Pancreas (tissue), 10 donors: Measurements from ENCODE around the gene ARHGAP44. TPM values are rescaled to one million over a fixed set of nuclear protein-coding genes. Genes with fewer than 3 reads are reported as not detected.

Experiments
- ATAC-seq, 4 donors: fragments of 200-7000 bp; cut with Tn5 transposase; one replicate each; pipeline versions ENCODE4 v1.8.0 to v1.9.1; 2020; ENCODE audit warnings: mild to moderate bottlenecking in 4 of 4, moderate library complexity in 4 of 4
- DNase-seq, 6 donors: peaks; one replicate each; pipeline ENCODE4 v3.0.0-alpha.2; 2020
- FAIRE-seq: peaks from 2 replicates; lab custom pipeline; 2012; peaks lifted over from hg19 to GRCh38; lab: Jason Lieb, UNC
- H3K27ac ChIP-seq, 4 donors: fragments of 200-600 bp; sonication (generic); 1 replicate in 3 of 4; 2 replicates in 1 of 4; pipeline versions ENCODE4 v1.5.0 to v1.8.0; 2020
- H3K27me3 ChIP-seq, 4 donors: fragments of 200-600 bp; one replicate each; pipeline ENCODE4 v1.8.0; 2021
- H3K36me3 ChIP-seq, 3 donors: fragments of 200-600 bp; sonication (generic) in 1 of 3; one replicate each; pipeline versions ENCODE4 v1.5.0 to v1.8.0; 2020 to 2021
- H3K4me1 ChIP-seq, 3 donors: fragments of 200-600 bp; one replicate each; pipeline ENCODE4 v1.8.0; 2021
- H3K4me3 ChIP-seq, 4 donors: fragments of 200-600 bp; sonication (generic) in 2 of 4; one replicate each; pipeline versions ENCODE4 v1.5.0 to v1.8.0; 2020 to 2021
- H3K9me3 ChIP-seq, 4 donors: fragments of 200-600 bp; one replicate each; pipeline ENCODE4 v1.8.0; 2021
- WGBS, 2 donors: extraction: QIAGEN DNeasy Blood & Tissue Kit; methylation state at CpG; one replicate each; pipeline ENCODE4 v1.1.7; 2013; 5-methylcytosine and 5-hydroxymethylcytosine counted together
- intact Hi-C, 3 donors: fragments of 100-400 bp; cut with DNase I; formaldehyde crosslinking; loops; one replicate each; pipeline versions ENCODE4 v1.11.1 to v1.14.2; 2022
- polyA plus RNA-seq, 2 donors: library from polyadenylated mRNA; stranded (reverse); fragments of 200-250 nt; gene quantifications; one replicate each; pipeline ENCODE4 v1.2.3, GENCODE V29; 2013
- total RNA-seq, 6 donors: library from RNA; stranded (reverse); fragmentation: NEBNext Ultra II Directional in 4 of 6; extraction: Animal tissue kit (Norgen Biotek cat#: 25700) in 4 of 6; gene quantifications; one replicate each; pipeline versions ENCODE4 v1.2.1 to v1.2.4, GENCODE V29; 2021 to 2023
- TF ChIP-seq, protein P1 (sequence below), 4 donors: fragments of 200-600 bp; sonication (generic) in 3 of 4; IDR thresholded peaks; one replicate each; pipeline versions ENCODE4 v1.5.0 to v1.8.0; 2021; ENCODE audit warnings: antibody characterized with exemption in 4 of 4
- donor health status: healthy with polysubstance abuse.
- donor health status: DM: no; HTN: no; CAD: no; lungs with moderate emphysema.
- donor health status: DM: no; HTN: no; CAD: no.
- donor health status: control.
- donor health status: control.
- donor health status: Bipolar disorder and iron deficiency.
- donor health status: DM: yes; HTN: yes; CAD: no.
- donor health status: DM: no; HTN: no; CAD: no.
- donor health status: DM: no; HTN: no; CAD: no.
- donor health status: DM: yes; HTN: yes; CAD: no.

ARHGAP44 gene
- total and polyA plus RNA-seq, 8 donors, result 3.4 to 7.5 (median 4.4) TPM

DNA sequence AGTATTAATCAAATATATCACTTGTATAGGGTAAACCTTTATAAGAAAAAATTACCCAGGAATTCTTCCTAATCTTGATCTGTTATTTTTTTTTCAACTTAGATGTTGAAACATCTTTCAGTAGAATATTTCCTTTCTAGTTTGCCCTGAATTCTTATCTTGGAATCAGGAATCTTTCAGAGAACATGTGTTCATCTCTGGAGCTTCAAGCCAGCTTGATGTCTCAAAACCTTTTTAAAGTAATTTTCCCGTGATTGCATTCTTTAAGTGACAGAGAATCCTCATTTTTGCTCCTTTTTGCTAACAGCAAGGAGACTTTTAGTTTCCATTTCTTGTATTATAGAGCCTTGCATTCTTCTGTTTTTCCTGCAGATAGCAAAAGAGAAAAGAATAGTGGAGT is 137.7 kb downstream of the ARHGAP44 start:
- FAIRE-seq, result no peak
- Histone ChIP-seq H3K36me3 (no peaks in the 10 kb centered on the region), H3K4me3 (no peak overlapping the region), H3K27ac (no peak overlapping the region), H3K27me3 (no peaks in the 10 kb centered on the region), H3K4me1 (no peaks in the 10 kb centered on the region), H3K9me3 (no peaks in the 10 kb centered on the region)
- WGBS, 2 donors, result 63 to 75% methylated on average over 1 of the region's 1 CpG
- intact Hi-C loops, result no loop called here
- TF ChIP-seq, protein P1, sequence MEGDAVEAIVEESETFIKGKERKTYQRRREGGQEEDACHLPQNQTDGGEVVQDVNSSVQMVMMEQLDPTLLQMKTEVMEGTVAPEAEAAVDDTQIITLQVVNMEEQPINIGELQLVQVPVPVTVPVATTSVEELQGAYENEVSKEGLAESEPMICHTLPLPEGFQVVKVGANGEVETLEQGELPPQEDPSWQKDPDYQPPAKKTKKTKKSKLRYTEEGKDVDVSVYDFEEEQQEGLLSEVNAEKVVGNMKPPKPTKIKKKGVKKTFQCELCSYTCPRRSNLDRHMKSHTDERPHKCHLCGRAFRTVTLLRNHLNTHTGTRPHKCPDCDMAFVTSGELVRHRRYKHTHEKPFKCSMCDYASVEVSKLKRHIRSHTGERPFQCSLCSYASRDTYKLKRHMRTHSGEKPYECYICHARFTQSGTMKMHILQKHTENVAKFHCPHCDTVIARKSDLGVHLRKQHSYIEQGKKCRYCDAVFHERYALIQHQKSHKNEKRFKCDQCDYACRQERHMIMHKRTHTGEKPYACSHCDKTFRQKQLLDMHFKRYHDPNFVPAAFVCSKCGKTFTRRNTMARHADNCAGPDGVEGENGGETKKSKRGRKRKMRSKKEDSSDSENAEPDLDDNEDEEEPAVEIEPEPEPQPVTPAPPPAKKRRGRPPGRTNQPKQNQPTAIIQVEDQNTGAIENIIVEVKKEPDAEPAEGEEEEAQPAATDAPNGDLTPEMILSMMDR (IDR thresholded peaks at IDR 0.05), result no peak
- DNase-seq, result no peak
- ATAC-seq, result no peak

DNA sequence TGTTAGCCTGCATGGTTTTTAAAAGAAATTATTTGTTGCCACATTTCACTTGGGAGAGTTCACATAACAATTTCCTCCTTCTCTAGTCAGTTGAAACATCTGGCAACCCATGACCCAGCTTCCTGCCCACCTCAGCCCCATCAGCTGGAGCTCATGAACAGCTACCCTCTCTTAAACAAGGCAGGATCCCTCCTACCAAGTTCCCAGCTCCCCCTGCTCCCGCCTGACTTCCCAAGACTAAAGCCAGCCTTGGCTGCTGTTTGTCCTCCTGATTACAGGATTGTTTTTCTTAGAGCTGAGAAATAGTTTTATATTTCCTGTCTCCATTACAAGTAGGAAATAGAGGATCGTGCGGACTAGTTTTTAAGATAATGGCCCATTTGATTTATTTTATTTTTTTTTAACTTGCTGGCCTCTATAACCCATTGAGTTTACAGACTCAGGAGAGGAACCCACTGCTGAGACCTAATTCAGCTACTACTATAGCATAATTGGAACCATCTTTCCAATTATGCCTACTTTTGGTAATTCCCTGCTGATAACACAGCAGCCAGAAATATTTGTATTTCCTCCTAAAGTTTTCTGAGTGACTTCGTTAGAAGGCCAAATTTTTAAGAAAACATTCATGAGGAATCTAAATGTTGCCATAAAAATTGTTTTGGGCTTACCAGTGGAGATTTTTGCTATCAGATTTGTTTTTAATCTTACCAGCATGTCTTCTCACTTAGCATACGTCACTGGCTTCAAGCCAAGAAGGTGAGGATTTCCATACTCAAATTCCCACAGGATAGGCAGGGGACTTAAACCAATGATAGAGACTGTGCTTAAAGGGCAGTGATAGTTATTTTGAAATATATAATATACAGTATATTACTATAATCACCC is 138.5 kb downstream of the ARHGAP44 start:
- H3K4me3 ChIP-seq, result no peak overlapping the region
- no peak overlapping the region for H3K27ac ChIP-seq
- DNase-seq, result no peak
- no peak for FAIRE-seq
- H3K9me3 ChIP-seq, result no peaks in the 10 kb centered on the region
- no peaks in the 10 kb centered on the region for H3K4me1 ChIP-seq
- no peaks in the 10 kb centered on the region for H3K36me3 ChIP-seq
- TF ChIP-seq, protein P1 (IDR thresholded peaks at IDR 0.05), result no peak
- H3K27me3 ChIP-seq, result no peaks in the 10 kb centered on the region
- no peak for ATAC-seq
- intact Hi-C loops, result no loop called here
- WGBS, 2 donors, result 68 to 76% methylated on average over 5 of the region's 5 CpGs

DNA sequence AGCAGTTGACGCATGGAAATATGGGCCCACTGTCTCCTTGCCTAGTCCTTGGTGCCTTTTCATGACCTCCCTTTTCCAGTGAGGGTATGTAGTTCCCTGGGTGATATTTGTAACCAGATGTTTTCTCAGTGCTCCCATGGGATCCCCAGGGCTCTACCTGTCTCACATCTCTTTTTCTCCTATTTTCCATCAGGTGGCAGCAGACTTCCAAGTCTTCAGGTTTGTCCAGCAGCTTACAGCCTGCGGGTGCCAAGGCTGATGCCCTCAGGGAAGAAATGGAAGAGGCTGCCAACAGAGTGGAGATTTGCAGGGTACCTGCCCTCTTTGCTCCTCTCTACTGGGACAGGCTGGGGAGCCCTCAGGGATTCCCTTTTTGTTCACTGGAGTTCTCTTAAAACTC is 139.4 kb downstream of the ARHGAP44 start:
- intact Hi-C loops, result no loop called here
- no peak for DNase-seq
- WGBS, 2 donors, result 39 to 44% methylated on average over 2 of the region's 2 CpGs
- Histone ChIP-seq H3K27ac (no peak overlapping the region), H3K4me3 (no peak overlapping the region), H3K36me3 (no peaks in the 10 kb centered on the region), H3K9me3 (no peaks in the 10 kb centered on the region), H3K4me1 (no peaks in the 10 kb centered on the region), H3K27me3 (no peaks in the 10 kb centered on the region)
- no peak for ATAC-seq
- FAIRE-seq, result no peak
- TF ChIP-seq, protein P1 (IDR thresholded peaks at IDR 0.05), result no peak

DNA sequence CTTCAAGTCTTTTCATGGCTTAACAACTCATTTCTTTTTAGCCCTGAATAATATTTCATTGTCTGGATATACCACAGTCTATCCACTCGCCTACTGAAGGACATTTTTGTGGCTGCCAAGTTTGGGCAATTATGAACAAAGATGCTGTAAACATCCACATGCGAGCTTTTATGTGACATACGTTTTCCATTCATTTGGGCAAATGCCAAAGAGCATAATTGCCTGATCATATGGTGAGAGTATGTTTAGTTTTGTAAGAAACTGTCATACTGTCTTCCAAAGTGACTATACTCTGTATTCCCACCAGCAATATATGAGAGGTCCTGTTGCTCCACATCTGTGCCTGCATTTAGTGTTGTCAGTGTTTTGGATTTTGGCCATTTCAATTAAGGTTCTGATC is 147.2 kb downstream of the ARHGAP44 start:
- TF ChIP-seq, protein P1 (IDR thresholded peaks at IDR 0.05), result no peak
- no peak for ATAC-seq
- Histone ChIP-seq H3K27me3 (no peaks in the 10 kb centered on the region), H3K9me3 (no peaks in the 10 kb centered on the region), H3K4me1 (no peaks in the 10 kb centered on the region), H3K4me3 (no peak overlapping the region), H3K36me3 (no peaks in the 10 kb centered on the region), H3K27ac (no peak overlapping the region)
- no peak for FAIRE-seq
- DNase-seq, result no peak
- intact Hi-C loops, result no loop called here
- 66 to 67% methylated on average over 3 of the region's 3 CpGs for WGBS, 2 donors

DNA sequence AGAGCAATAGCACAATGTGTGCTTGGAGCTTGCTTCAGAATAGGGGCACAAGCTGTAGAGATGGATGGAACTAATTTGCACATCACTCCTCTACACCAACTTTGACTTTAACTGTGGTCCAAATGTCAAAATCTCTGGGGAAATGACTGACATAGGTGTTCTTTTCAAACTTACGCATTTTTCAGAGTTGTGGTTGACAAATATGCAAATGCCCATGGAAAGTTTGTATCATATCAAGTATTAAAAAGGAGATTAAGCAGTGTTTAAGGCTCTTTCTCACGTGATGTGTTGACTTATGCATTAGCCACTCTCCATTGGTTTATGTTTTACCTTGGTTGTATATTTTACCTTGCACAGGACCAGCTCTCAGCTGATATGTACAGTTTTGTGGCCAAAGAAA is 151.4 kb downstream of the ARHGAP44 start:
- intact Hi-C loops, result no loop called here
- no peak for FAIRE-seq

More for the DNA sequence above, 151.4 kb downstream of the ARHGAP44 start:
- 77 to 83% methylated on average over 2 of the region's 2 CpGs for WGBS, 2 donors
- TF ChIP-seq, protein P1 (IDR thresholded peaks at IDR 0.05), result no peak
- Histone ChIP-seq H3K4me3 (no peak overlapping the region), H3K27me3 (no peaks in the 10 kb centered on the region), H3K36me3 (no peaks in the 10 kb centered on the region), H3K4me1 (no peaks in the 10 kb centered on the region), H3K9me3 (no peaks in the 10 kb centered on the region), H3K27ac (no peak overlapping the region)
- no peak for DNase-seq
- no peak for ATAC-seq
